HepG2 (cell line): Measurements from ENCODE around the gene METTL13. TPM values are rescaled to one million over a fixed set of nuclear protein-coding genes. Genes with fewer than 3 reads are reported as not detected.

Experiments used
- ATAD3A ChIP-seq: sonication (generic); formaldehyde crosslinking; IDR thresholded peaks from 2 replicates; pipeline ENCODE4 v1.4.0; 2020; ENCODE audit warnings: missing genetic modification reagents
- CHD4 ChIP-seq: fragments of 200-600 bp; sonication (generic); IDR thresholded peaks from 2 replicates; pipeline ENCODE4 v1.7.0; 2017; ENCODE audit warnings: mild to moderate bottlenecking, low read length, borderline replicate concordance
- DR1 ChIP-seq: sonication (generic); formaldehyde crosslinking; IDR thresholded peaks from 2 replicates; pipeline ENCODE4 v1.8.0; 2021; ENCODE audit warnings: mild to moderate bottlenecking, missing genetic modification reagents, inconsistent platforms
- FLYWCH1 ChIP-seq: sonication (generic); formaldehyde crosslinking; IDR thresholded peaks from 2 replicates; pipeline ENCODE4 v1.8.1; 2023; ENCODE audit warnings: mild to moderate bottlenecking, missing genetic modification reagents
- GATAD1 ChIP-seq: IDR thresholded peaks from 2 replicates; pipeline ENCODE4 v1.6.1; 2016; ENCODE audit warnings: missing genetic modification reagents, missing compliant biosample characterization
- KLF13 ChIP-seq: sonication (generic); formaldehyde crosslinking; IDR thresholded peaks from 2 replicates; pipeline ENCODE4 v1.4.0; 2020; ENCODE audit warnings: mild to moderate bottlenecking, missing genetic modification reagents
- KLF15 ChIP-seq: sonication (generic); formaldehyde crosslinking; IDR thresholded peaks from 2 replicates; pipeline ENCODE4 v1.8.1; 2023; ENCODE audit warnings: borderline replicate concordance, mild to moderate bottlenecking, inconsistent platforms, missing genetic modification reagents, mixed read lengths
- KMT2A ChIP-seq: sonication (generic); formaldehyde crosslinking; IDR thresholded peaks from 2 replicates; pipeline ENCODE4 v1.4.0; 2020; ENCODE audit warnings: missing genetic modification reagents
- MYNN ChIP-seq: sonication (generic); formaldehyde crosslinking; IDR thresholded peaks from 2 replicates; pipeline ENCODE4 v1.4.0; 2020; ENCODE audit warnings: mild to moderate bottlenecking, low read depth, missing genetic modification reagents
- NONO ChIP-seq, 2 experiments: fragments of 450-650 bp in 1 of 2; sonication (generic) in 1 of 2; formaldehyde crosslinking in 1 of 2; IDR thresholded peaks in 1 of 2; conservative IDR thresholded peaks in 1 of 2; 2 replicates each; pipeline versions ENCODE4 v1.6.1 to v1.8.0; 2017 to 2022; ENCODE audit warnings: mild to moderate bottlenecking in 1 of 2, missing genetic modification reagents in 1 of 2, moderate library complexity in 1 of 2
- RBM22 ChIP-seq: fragments of 200-400 bp; formaldehyde crosslinking; optimal IDR thresholded peaks from 2 replicates; pipeline ENCODE3; 2017; ENCODE audit warnings: mild to moderate bottlenecking, low read length, moderate library complexity
- SOX13 ChIP-seq, 3 experiments: fragments of 450-650 bp in 1 of 3; sonication (generic) in 1 of 3; formaldehyde crosslinking in 1 of 3; IDR thresholded peaks in 2 of 3; conservative IDR thresholded peaks in 1 of 3; 2 replicates each; pipeline versions ENCODE4 v1.5.0 to v1.6.1; 2016 to 2020; ENCODE audit warnings: antibody characterized with exemption in 1 of 3, mild to moderate bottlenecking in 1 of 3, missing compliant biosample characterization in 1 of 3, missing genetic modification reagents in 1 of 3, moderate library complexity in 1 of 3
- ZNF143 ChIP-seq: sonication (generic); formaldehyde crosslinking; IDR thresholded peaks from 2 replicates; pipeline ENCODE4 v1.4.0; 2020; ENCODE audit warnings: missing genetic modification reagents
- ZNF546 ChIP-seq: sonication (generic); formaldehyde crosslinking; conservative IDR thresholded peaks from 2 replicates; pipeline ENCODE4 v1.8.1; 2023; ENCODE audit warnings: mild to moderate bottlenecking, missing genetic modification reagents
- ZNF747 ChIP-seq: sonication (generic); formaldehyde crosslinking; IDR thresholded peaks from 2 replicates; pipeline ENCODE4 v1.8.1; 2023; ENCODE audit warnings: missing genetic modification reagents, mild to moderate bottlenecking, borderline replicate concordance
- ZSCAN12 ChIP-seq: sonication (generic); formaldehyde crosslinking; IDR thresholded peaks from 2 replicates; pipeline ENCODE4 v1.9.0; 2021; ENCODE audit warnings: mild to moderate bottlenecking, missing genetic modification reagents
- polyA plus RNA-seq, 8 experiments: library from polyadenylated mRNA; depleted of rRNA in 3 of 8; stranded (reverse) in 7 of 8; unstranded in 1 of 8; fragments of >200 nt; fragmentation: Illumina TruSeq in 4 of 8; extraction: Trizol in 4 of 8; gene quantifications; 2 replicates each; pipeline versions ENCODE4 v1.2.1 to v1.2.3, GENCODE V29; 2011 to 2016; ENCODE audit warnings: low read depth in 4 of 8, missing spikeins in 1 of 8, mixed read lengths in 1 of 8; ENCODE audit not compliant: insufficient read depth in 1 of 8
- total RNA-seq, 5 experiments: library from RNA; depleted of rRNA; stranded (reverse); fragments of >200 nt; fragmentation: Illumina TruSeq; extraction: Trizol; gene quantifications; 2 replicates each; pipeline ENCODE4 v1.2.3, GENCODE V29; 2016; ENCODE audit warnings: low read depth in 1 of 5
- TF ChIP-seq, protein P1 (sequence below): sonication (generic); formaldehyde crosslinking; IDR thresholded peaks from 2 replicates; pipeline ENCODE4 v1.4.0; 2020; ENCODE audit warnings: mild to moderate bottlenecking, missing genetic modification reagents, borderline replicate concordance
- TF ChIP-seq, protein P2 (sequence below): sonication (generic); formaldehyde crosslinking; IDR thresholded peaks from 2 replicates; pipeline ENCODE4 v1.9.0; 2022; ENCODE audit warnings: missing genetic modification reagents, mild to moderate bottlenecking, borderline replicate concordance
- TF ChIP-seq, protein P3 (sequence below): sonication (generic); formaldehyde crosslinking; IDR thresholded peaks from 2 replicates; pipeline ENCODE4 v1.4.0; 2020; ENCODE audit warnings: missing genetic modification reagents
- TF ChIP-seq, protein P4 (sequence below): sonication (generic); formaldehyde crosslinking; IDR thresholded peaks from 2 replicates; pipeline ENCODE4 v1.8.0; 2022; ENCODE audit warnings: mild to moderate bottlenecking, missing genetic modification reagents, moderate library complexity
- TF ChIP-seq, protein P5 (sequence below): IDR thresholded peaks from 2 replicates; pipeline ENCODE4 v1.6.1; 2012; ENCODE audit warnings: low read depth, low read length, improper control_type of control experiment

METTL13 gene
- total and polyA plus RNA-seq, 2 of the 13 experiments (the other 11 are each of a cell fraction or from before 2014, with no cell fraction given): 18.6 to 22.8 TPM

DNA sequence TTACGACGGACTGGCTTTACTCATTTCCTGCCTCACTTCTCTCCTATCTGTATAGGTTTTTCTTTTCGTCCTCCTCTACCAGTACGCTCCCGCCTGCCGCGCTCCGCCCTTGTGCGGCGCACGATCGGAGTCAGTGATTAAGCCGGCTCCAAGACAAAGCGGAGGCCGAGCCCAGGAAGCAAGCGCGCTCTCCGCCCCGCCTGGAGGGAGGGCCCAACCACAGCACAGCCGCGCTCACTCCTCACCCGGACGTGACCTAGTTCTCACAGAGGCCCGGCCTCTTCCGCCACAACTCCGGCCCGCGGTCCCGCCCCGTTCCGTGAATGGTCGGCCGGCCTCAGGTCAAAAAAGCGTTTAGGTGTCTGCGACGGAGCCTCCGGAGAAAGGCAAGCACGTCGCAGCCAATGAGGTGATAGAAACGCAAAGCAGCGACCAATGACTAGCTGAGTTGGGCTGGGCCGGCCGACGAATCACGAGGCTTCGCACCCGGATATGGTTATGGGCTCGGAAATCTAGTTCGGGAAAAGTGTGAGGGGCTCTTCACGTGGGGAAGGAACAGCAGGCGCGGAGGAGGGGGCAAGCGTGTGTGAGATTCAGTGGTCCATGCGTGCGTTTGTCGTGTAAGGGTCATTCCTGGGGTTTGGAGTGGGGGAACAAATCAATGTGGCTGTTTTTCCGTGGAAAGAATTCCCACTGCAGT lies at the start of gene METTL13 (continued):
- TF ChIP-seq MYNN (CRISPR knock-in tag) (no peak), SOX13 (IDR thresholded peaks at IDR 0.05) (no peak), SOX13 (CRISPR knock-in tag; conservative IDR thresholded peaks at IDR 0.05 in 1 of 2, IDR thresholded peaks at IDR 0.05 in 1 of 2) (no peak), RBM22 (no peak), CHD4 (no peak), FLYWCH1 (CRISPR knock-in tag) (no peak), NONO (IDR thresholded peaks at IDR 0.05) (no peak), NONO (CRISPR knock-in tag; conservative IDR thresholded peaks at IDR 0.05) (peak; percentile 88), KLF13 (CRISPR knock-in tag) (no peak), ZNF747 (CRISPR knock-in tag) (peak; percentile 41; the same call in 1 of the 2 replicates), KLF15 (CRISPR knock-in tag) (no peak), KMT2A (CRISPR knock-in tag) (peak; percentile 84; the same call in 1 of the 2 replicates), DR1 (peak; percentile 74; the same call in 1 of the 2 replicates), GATAD1 (CRISPR knock-in tag) (peak; percentile 94), ZNF143 (0 out of 2 replicates have a peak, but pooled peaks have one; percentile 25), ZSCAN12 (CRISPR knock-in tag) (no peak), ZNF546 (CRISPR knock-in tag) (no peak), ATAD3A (no peak)
- TF ChIP-seq, protein P1, sequence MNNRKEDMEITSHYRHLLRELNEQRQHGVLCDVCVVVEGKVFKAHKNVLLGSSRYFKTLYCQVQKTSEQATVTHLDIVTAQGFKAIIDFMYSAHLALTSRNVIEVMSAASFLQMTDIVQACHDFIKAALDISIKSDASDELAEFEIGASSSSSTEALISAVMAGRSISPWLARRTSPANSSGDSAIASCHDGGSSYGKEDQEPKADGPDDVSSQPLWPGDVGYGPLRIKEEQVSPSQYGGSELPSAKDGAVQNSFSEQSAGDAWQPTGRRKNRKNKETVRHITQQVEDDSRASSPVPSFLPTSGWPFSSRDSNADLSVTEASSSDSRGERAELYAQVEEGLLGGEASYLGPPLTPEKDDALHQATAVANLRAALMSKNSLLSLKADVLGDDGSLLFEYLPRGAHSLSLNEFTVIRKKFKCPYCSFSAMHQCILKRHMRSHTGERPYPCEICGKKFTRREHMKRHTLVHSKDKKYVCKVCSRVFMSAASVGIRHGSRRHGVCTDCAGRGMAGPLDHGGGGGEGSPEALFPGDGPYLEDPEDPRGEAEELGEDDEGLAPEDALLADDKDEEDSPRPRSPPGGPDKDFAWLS (CRISPR knock-in tag): no peak
- TF ChIP-seq, protein P2, sequence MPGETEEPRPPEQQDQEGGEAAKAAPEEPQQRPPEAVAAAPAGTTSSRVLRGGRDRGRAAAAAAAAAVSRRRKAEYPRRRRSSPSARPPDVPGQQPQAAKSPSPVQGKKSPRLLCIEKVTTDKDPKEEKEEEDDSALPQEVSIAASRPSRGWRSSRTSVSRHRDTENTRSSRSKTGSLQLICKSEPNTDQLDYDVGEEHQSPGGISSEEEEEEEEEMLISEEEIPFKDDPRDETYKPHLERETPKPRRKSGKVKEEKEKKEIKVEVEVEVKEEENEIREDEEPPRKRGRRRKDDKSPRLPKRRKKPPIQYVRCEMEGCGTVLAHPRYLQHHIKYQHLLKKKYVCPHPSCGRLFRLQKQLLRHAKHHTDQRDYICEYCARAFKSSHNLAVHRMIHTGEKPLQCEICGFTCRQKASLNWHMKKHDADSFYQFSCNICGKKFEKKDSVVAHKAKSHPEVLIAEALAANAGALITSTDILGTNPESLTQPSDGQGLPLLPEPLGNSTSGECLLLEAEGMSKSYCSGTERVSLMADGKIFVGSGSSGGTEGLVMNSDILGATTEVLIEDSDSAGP (CRISPR knock-in tag): peak; percentile 93
- TF ChIP-seq, protein P3, sequence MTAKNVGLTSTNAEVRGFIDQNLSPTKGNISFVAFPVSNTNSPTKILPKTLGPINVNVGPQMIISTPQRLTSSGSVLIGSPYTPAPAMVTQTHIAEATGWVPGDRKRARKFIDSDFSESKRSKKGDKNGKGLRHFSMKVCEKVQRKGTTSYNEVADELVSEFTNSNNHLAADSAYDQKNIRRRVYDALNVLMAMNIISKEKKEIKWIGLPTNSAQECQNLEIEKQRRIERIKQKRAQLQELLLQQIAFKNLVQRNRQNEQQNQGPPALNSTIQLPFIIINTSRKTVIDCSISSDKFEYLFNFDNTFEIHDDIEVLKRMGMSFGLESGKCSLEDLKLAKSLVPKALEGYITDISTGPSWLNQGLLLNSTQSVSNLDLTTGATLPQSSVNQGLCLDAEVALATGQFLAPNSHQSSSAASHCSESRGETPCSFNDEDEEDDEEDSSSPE (CRISPR knock-in tag): peak; percentile 83
- TF ChIP-seq, protein P4, sequence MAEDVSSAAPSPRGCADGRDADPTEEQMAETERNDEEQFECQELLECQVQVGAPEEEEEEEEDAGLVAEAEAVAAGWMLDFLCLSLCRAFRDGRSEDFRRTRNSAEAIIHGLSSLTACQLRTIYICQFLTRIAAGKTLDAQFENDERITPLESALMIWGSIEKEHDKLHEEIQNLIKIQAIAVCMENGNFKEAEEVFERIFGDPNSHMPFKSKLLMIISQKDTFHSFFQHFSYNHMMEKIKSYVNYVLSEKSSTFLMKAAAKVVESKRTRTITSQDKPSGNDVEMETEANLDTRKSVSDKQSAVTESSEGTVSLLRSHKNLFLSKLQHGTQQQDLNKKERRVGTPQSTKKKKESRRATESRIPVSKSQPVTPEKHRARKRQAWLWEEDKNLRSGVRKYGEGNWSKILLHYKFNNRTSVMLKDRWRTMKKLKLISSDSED (CRISPR knock-in tag): no peak
- TF ChIP-seq, protein P5, sequence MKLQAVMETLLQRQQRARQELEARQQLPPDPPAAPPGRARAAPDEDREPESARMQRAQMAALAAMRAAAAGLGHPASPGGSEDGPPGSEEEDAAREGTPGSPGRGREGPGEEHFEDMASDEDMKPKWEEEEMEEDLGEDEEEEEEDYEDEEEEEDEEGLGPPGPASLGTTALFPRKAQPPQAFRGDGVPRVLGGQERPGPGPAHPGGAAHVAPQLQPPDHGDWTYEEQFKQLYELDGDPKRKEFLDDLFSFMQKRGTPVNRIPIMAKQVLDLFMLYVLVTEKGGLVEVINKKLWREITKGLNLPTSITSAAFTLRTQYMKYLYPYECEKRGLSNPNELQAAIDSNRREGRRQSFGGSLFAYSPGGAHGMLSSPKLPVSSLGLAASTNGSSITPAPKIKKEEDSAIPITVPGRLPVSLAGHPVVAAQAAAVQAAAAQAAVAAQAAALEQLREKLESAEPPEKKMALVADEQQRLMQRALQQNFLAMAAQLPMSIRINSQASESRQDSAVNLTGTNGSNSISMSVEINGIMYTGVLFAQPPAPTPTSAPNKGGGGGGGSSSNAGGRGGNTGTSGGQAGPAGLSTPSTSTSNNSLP: no peak
